GM12873 (cell line): ENCODE data around the gene ARSJ.

Experiments used
- TF ChIP-seq, protein P1 (sequence below): IDR thresholded peaks from 2 replicates; pipeline ENCODE4 v1.5.1; 2012; ENCODE audit warnings: low read depth, mild to moderate bottlenecking, moderate library complexity, low read length, control low read depth; ENCODE audit not compliant: insufficient read depth; ENCODE audit errors: missing control alignments

The ARSJ gene

DNA sequence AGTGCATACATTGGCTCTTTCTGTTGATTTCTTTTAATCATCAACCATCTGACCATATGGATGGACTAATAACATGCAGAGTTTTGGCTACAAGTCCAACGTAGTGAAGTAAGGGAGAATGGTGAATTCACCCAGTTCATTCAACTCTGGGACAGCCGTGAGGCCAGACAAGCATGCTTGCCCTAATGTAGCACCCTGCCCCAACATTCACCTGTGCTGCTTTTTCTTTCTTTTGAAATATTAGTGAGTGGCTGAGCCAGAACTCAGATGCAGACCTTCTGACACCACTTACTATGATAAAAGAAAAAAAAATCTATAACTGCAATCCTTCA, 17.5 kb downstream of the ARSJ start:
- TF ChIP-seq, protein P1, sequence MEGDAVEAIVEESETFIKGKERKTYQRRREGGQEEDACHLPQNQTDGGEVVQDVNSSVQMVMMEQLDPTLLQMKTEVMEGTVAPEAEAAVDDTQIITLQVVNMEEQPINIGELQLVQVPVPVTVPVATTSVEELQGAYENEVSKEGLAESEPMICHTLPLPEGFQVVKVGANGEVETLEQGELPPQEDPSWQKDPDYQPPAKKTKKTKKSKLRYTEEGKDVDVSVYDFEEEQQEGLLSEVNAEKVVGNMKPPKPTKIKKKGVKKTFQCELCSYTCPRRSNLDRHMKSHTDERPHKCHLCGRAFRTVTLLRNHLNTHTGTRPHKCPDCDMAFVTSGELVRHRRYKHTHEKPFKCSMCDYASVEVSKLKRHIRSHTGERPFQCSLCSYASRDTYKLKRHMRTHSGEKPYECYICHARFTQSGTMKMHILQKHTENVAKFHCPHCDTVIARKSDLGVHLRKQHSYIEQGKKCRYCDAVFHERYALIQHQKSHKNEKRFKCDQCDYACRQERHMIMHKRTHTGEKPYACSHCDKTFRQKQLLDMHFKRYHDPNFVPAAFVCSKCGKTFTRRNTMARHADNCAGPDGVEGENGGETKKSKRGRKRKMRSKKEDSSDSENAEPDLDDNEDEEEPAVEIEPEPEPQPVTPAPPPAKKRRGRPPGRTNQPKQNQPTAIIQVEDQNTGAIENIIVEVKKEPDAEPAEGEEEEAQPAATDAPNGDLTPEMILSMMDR, result no peak

DNA sequence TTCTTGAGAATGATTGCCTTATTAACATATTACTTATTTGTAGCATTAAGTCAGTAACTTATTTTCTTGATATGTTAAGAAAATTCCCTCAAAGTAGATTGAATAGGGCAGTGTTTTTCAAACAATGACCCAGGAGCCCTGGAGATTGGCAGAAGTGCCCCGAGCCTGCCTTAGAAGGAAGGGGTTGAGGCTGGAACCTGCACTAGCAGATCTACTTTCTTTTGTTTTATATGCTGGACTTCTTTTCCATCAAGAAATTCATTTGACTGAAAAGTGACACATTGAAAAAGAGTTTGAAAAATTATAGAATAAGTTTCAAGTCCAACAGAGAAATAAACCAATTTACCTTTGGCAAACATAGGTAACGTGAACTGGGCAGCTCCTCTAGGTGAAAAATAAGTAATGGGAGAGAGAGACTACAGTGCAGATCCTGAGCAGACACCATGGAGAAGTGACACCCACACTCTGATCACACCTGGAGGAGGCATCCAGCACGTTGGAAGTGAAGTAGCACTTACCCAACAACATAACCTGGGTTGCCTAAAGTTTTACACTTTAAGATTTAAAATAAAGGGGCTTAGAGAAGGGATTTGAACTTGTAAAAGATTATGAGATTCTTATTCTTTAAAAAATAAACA, 18.6 kb downstream of the ARSJ start:
- TF ChIP-seq, protein P1, result no peak

DNA sequence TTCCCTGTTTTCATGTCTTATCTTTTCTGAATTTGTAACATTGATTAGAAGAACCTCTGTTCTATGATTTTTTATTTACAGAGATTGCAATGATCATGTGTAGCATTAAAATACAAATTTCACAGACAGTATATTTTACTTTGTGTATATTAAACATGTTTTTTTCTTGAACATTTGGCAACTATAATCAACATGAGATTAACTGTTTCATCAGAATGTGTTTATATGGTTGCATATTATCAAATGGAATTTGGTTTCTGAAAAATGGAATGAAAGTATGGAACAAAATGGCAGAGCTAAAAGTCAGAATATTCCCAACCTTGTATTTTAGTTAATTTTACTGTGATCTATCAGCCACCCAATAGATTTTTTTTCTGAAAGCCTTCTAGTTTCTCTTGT, 19.9 kb downstream of the ARSJ start:
- TF ChIP-seq, protein P1, result no peak

DNA sequence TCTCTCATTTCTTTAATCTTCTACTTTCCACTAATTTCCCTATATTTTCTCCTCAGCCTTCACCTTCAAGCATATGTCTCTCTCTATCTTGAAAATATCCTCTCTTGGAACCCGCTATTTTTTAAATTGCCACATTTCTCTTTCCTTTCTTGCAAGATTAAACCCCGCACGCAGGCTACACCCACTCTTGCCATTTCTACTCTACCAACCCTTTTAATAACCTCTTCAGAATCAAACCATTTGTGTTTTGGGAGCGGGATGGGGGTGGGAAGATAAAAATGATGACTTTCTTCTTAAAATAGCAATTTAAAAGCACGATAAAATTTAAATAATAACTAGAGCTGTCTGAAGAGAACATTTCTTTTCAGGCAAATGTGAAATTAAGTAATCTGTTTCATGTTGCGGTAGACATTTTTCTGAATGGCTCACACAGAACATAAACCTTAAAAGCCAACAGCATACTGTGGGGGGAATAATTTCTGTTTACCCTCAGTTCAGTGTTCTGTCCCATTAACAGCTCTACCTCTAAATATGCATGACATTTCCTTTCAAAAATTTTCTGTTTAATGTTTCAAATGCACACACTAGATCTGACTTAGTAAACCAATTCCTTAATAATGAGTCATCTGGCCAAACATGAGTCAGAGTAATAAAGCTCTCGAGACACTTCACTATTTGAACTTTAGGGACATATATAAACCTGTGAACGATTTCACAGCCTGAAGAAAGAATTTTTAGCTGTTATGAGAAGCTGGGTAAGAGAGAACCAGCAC, 20.5 kb downstream of the ARSJ start:
- TF ChIP-seq, protein P1, result no peak

DNA sequence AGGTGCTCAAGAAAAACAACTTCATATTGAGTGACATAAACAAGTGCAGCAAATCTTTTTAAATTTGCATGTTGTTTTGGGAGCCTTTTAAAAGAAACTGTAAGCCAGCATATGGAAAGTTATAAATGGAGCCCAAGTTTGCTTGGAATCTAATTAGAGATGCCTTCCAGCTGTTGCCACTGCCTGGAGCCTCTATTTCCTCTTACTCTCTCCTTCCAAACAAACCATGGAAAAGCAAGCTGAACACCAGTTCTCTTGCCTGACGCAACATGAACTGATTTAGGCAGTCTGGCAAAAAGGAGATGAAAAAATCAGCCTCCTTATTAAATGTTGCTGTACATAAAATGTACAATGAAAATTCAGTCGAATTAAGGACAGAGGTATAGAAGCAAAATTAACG, 21.5 kb downstream of the ARSJ start:
- TF ChIP-seq, protein P1, result no peak

DNA sequence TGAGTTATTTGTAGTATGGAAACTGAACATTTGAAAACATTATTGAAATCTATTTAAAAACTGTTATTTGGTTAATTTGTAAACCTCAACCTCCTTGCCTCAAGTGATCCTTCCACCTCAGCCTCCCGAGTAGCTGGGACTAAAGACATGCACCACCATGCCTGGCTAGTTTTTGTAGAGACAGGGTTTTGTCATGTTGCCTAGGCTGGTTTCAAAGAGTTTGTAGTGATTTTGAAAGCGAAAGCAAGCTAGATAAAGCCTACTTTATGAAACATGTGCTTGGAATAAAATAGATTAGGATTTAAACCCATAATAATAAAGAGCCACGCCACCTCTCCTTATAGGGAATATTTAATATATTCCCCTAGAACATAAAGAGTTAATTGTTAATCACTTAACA, 23.5 kb downstream of the ARSJ start:
- TF ChIP-seq, protein P1, result no peak

DNA sequence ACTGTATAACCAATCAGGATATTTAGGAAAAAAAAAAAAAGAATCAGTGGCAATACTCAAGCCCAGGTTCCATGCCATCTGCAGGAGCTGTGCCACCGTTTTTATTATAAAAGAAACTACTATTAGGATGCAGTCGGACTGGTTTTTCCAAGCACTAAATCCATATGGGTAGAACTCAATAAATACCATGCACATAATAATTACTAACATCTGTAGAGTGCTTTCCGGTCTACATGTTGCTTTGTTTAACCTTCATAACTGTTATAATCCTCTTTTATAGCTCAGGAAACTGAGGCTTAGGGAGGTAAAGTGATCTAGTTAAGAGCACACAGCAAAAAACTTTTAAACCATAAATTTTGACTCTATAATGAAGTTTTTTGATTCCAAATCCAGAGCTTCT, 24.0 kb downstream of the ARSJ start:
- TF ChIP-seq, protein P1, result no peak
